HS-27A (cell line): ENCODE measurements around the gene TMEM234.

ENCODE experiments used
- DNase-seq: peaks from one replicate; pipeline ENCODE4 v3.0.0-alpha.2; 2012; ENCODE audit warnings: low read depth, missing footprints

The TMEM234 gene

DNA sequence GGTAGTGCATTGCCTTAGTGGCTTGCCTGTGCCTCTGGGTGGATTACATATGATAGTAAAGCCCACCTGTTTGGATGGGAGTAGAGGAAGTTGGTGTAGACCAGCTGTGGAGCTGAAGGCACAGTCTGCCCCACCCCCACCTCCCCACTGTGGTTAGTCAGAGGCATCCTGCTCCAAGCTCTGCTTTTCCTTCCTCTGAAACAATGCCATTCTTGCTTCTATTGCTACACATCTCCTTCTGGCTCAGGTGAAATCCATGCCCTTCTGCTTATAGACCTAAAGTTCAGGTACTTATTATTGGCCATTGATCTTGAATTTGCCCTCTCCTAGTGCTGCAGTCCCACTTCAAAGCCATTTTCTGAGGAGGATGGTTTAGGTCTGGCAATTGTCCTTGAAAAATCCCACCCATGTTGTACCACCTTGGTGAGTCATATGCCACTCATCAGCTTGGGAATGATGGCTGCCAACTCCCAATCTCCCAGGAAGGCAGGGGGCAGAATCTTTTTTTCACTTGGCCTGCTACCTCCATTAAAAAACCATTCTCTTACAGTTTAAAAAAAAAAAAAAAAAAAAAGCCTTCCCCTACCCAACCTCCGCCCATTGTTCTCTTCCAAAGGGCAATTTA lies 49.4 kb downstream of the TMEM234 start:
- no peak for DNase-seq

DNA sequence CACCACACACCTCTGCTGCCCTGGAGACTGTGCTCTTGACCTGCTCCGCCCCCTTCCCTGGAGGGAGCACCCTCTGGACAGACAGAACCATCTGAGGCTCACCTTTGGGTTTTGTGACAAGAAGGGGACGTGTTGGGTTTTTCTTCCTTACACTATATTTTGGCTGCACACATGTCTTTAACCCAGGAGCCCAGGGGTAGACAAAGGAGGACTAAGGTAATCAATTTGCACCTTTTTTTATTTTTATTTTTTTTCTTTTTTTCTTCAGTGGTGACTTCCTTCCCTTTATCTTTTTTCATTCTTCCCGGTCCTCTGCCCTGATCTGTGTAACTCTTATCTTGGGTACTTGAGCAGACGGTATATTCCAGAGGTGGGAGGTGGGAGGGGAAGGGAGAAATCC lies 51.2 kb downstream of the TMEM234 start:
- DNase-seq, result no peak
